HG03571 (cell line): ENCODE measurements around the gene ERN2.
A peak's percentile ranks its signal among the peaks of the same experiment; 100 is the strongest.

Experiments
- ATAC-seq: cut with Tn5 transposase; IDR thresholded peaks from one replicate; pipeline ENCODE4 v1.9.1; 2021; ENCODE audit not compliant: unreplicated experiment

Gene ERN2

GRCh38 chr16:23640931-23641765 is 71.9 kb downstream of the ERN2 start, which contains the start of the genes DCTN5 and PALB2:
Gene DCTN5 (plus strand): TSS chr16:23641466. CDS start chr16:23641543, 77 bp downstream.
Gene PALB2 (minus strand): TSS chr16:23641310. CDS start chr16:23641157, 153 bp downstream.
- ATAC-seq = peak; percentile 95

- no peak for ATAC-seq
Observed at GRCh38 chr16:23640615-23640930, 72.4 kb downstream of the ERN2 start.
